Jurkat, Clone E6-1 (cell line): ENCODE measurements around the gene TMEM14A.

Experiments
- DNase-seq: peaks from one replicate; pipeline ENCODE4 v3.0.0-alpha.2; 2011; ENCODE audit warnings: low read depth, low spot score
- H3K4me3 ChIP-seq: 2 replicates; pipeline ENCODE4 v1.5.1; 2011; ENCODE audit warnings: mild to moderate bottlenecking, low read length, control low read depth, moderate library complexity

Gene TMEM14A

DNA sequence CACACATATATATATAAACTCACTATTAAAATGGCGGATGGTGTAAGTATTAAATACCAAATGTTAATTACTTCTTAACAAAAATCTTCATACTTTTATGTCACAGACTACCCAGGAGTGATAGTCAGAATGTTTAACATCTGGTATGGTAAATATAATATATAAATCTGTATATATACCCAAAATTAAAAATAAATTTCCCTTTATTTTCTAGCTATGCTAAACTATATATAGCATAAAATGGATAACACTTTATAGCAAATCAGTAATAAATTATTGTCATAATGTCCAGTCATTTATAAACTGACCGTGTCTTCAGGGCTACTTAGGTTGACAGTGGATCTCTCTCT is 55.3 kb downstream of the TMEM14A start:
- DNase-seq: no peak
- H3K4me3 ChIP-seq: no peak overlapping the region

- H3K4me3 ChIP-seq: no peak overlapping the region
- no peak for DNase-seq
Observed at GRCh38 chr6:52726741-52727535, 56.0 kb downstream of the TMEM14A start.

- DNase-seq: no peak
- no peak overlapping the region for H3K4me3 ChIP-seq
Observed at GRCh38 chr6:52727908-52728307, 57.0 kb downstream of the TMEM14A start.

GRCh38 chr6:52728394-52728793 is 57.5 kb downstream of the TMEM14A start:
- no peak for DNase-seq
- no peak overlapping the region for H3K4me3 ChIP-seq

- no peak for DNase-seq
- H3K4me3 ChIP-seq: no peak overlapping the region
Observed at GRCh38 chr6:52729576-52729975, 58.7 kb downstream of the TMEM14A start.

- DNase-seq: no peak
- H3K4me3 ChIP-seq: no peak overlapping the region
Observed at GRCh38 chr6:52731719-52732118, 60.8 kb downstream of the TMEM14A start.

DNA sequence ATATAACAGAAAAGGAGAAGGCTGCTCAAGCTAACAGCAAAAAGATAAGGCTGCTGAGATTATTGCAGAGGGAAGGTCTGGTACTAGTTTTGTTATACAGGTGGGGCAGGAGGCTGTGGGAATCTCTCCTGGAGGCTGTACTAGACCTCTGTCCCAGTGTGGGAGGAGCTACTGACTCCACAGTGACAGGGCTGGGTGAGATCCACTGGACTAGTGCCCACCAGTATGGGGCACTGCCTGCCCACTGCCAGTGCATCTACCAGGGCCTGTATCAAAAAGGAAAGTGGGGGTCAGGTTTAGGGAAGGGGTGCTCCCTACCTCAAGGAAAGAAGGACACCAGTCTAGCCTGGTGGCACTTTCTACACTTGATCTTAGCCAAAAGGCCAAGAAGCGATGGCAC is 62.3 kb downstream of the TMEM14A start:
- no peak for DNase-seq
- no peak overlapping the region for H3K4me3 ChIP-seq

- DNase-seq: no peak
- no peak overlapping the region for H3K4me3 ChIP-seq
Observed at GRCh38 chr6:52734072-52734471, 63.2 kb downstream of the TMEM14A start.

- H3K4me3 ChIP-seq: no peak overlapping the region
- DNase-seq: no peak
Observed at GRCh38 chr6:52735071-52735470, 64.2 kb downstream of the TMEM14A start.

- no peak for DNase-seq
- H3K4me3 ChIP-seq: no peak overlapping the region
Observed at GRCh38 chr6:52736145-52736544, 65.2 kb downstream of the TMEM14A start.
